Mesodermal cell (in vitro differentiated cells): ENCODE results near the gene CERS6.
"Not testable (repeated sequence)": the region's sequence is repeated elsewhere in the genome, so short reads cannot be mapped to it uniquely, and the experiment has no call there.

Experiments
- H3K27ac ChIP-seq: 2 replicates; pipeline ENCODE4 v1.7.0; 2013; ENCODE audit warnings: mild to moderate bottlenecking, low read depth, low read length, moderate library complexity; ENCODE audit not compliant: severe bottlenecking
- H3K36me3 ChIP-seq: 2 replicates; pipeline ENCODE4 v1.7.1; 2013; ENCODE audit warnings: mild to moderate bottlenecking, low read length, moderate library complexity; ENCODE audit not compliant: control insufficient read depth, insufficient read depth
- H3K4me1 ChIP-seq: one replicate; pipeline ENCODE4 v1.7.1; 2013; ENCODE audit warnings: mild to moderate bottlenecking, low read length; ENCODE audit not compliant: insufficient read depth, control insufficient read depth, poor library complexity, severe bottlenecking
- H3K4me3 ChIP-seq: 2 replicates; pipeline ENCODE4 v1.7.0; 2013; ENCODE audit warnings: low read length, control low read depth, mild to moderate bottlenecking; ENCODE audit not compliant: insufficient read depth, poor library complexity, severe bottlenecking; ENCODE audit errors: extremely low read depth
- H3K9me3 ChIP-seq: 2 replicates; pipeline ENCODE4 v1.7.1; 2013; ENCODE audit warnings: mild to moderate bottlenecking, low read length, moderate library complexity; ENCODE audit not compliant: control insufficient read depth
- WGBS, 2 experiments: methylation state at CpG; one replicate each; pipeline ENCODE4 v1.1.5; 2013; ENCODE audit warnings: missing lambda C conversion rate in 2 of 2; ENCODE audit not compliant: insufficient coverage in 2 of 2; 5-methylcytosine and 5-hydroxymethylcytosine counted together

CERS6 gene

GRCh38 chr2:168752361-168752760 is 296.3 kb downstream of the CERS6 start:
- Histone ChIP-seq H3K4me1 (peaks cover 17% of the 10 kb centered on the region), H3K36me3 (peaks cover 11% of the 10 kb centered on the region), H3K4me3 (no peak overlapping the region), H3K9me3 (no peaks in the 10 kb centered on the region), H3K27ac (no peak overlapping the region)
- 93 to 97% methylated on average over 7 to 8 of the region's 8 CpGs for WGBS, 2 experiments

- Histone ChIP-seq H3K9me3 (no peaks in the 10 kb centered on the region), H3K4me1 (peaks cover 17% of the 10 kb centered on the region), H3K36me3 (peaks cover 11% of the 10 kb centered on the region), H3K27ac (no peak overlapping the region), H3K4me3 (no peak overlapping the region)
- 87 to 90% methylated on average over 4 to 5 of the region's 8 CpGs for WGBS, 2 experiments
Observed at GRCh38 chr2:168753765-168754329, 297.8 kb downstream of the CERS6 start.

- H3K27ac ChIP-seq, result no peak overlapping the region
- peaks cover 11% of the 10 kb centered on the region for H3K36me3 ChIP-seq
- 90 to 98% methylated on average over 3 of the region's 3 CpGs for WGBS, 2 experiments
- peaks cover 9% of the 10 kb centered on the region for H3K4me1 ChIP-seq
- no peaks in the 10 kb centered on the region for H3K9me3 ChIP-seq
- H3K4me3 ChIP-seq, result no peak overlapping the region
Observed at GRCh38 chr2:168757223-168757622, 301.2 kb downstream of the CERS6 start.

- WGBS, 2 experiments, result 29 to 52% methylated on average over 2 of the region's 3 CpGs
- H3K4me1 ChIP-seq, result peaks cover 9% of the 10 kb centered on the region
- no peaks in the 10 kb centered on the region for H3K9me3 ChIP-seq
- no peak overlapping the region for H3K27ac ChIP-seq
- H3K4me3 ChIP-seq, result no peak overlapping the region
- H3K36me3 ChIP-seq, result peaks cover 8% of the 10 kb centered on the region
Observed at GRCh38 chr2:168758970-168759820, 303.1 kb downstream of the CERS6 start.

- H3K4me3 ChIP-seq, result no peak overlapping the region
- no peak overlapping the region for H3K27ac ChIP-seq
- peaks cover 8% of the 10 kb centered on the region for H3K36me3 ChIP-seq
- H3K4me1 ChIP-seq, result peaks cover 4% of the 10 kb centered on the region
- no peaks in the 10 kb centered on the region for H3K9me3 ChIP-seq
- WGBS, 2 experiments, result 83% methylated on average over 1 of the region's 1 CpG; no CpG with 5 or more reads in 1 of the 2 experiments
Observed at GRCh38 chr2:168765401-168765800, 309.3 kb downstream of the CERS6 start.

- Histone ChIP-seq H3K4me1 (peaks cover 5% of the 10 kb centered on the region), H3K27ac (no peak overlapping the region), H3K9me3 (no peaks in the 10 kb centered on the region), H3K4me3 (no peak overlapping the region), H3K36me3 (peaks cover 8% of the 10 kb centered on the region)
- no CpG with 5 or more reads among the region's 2 CpGs for WGBS, 2 experiments
Observed at GRCh38 chr2:168766600-168766999, 310.5 kb downstream of the CERS6 start.

GRCh38 chr2:168767258-168767657 is 311.2 kb downstream of the CERS6 start:
- no CpG with 5 or more reads among the region's 1 CpG for whole genome bisulfite sequencing, 2 experiments
- peaks cover 8% of the 10 kb centered on the region for H3K36me3 ChIP-seq
- no peaks in the 10 kb centered on the region for H3K9me3 ChIP-seq
- peaks cover 5% of the 10 kb centered on the region for H3K4me1 ChIP-seq
- H3K27ac ChIP-seq, result no peak overlapping the region
- H3K4me3 ChIP-seq, result no peak overlapping the region

- H3K27ac ChIP-seq, H3K4me1 ChIP-seq, H3K9me3 ChIP-seq, H3K36me3 ChIP-seq, H3K4me3 ChIP-seq: not testable (repeated sequence)
- 91 to 98% methylated on average over 4 to 6 of the region's 6 CpGs for WGBS, 2 experiments
Observed at GRCh38 chr2:168768357-168768756, 312.3 kb downstream of the CERS6 start.

GRCh38 chr2:168770796-168771195 is 314.7 kb downstream of the CERS6 start:
- WGBS, 2 experiments, result no CpG with 5 or more reads among the region's 2 CpGs
- peaks cover 5% of the 10 kb centered on the region for H3K4me1 ChIP-seq
- peaks cover 8% of the 10 kb centered on the region for H3K36me3 ChIP-seq
- H3K27ac ChIP-seq, result no peak overlapping the region
- H3K9me3 ChIP-seq, result peaks cover 5% of the 10 kb centered on the region
- no peak overlapping the region for H3K4me3 ChIP-seq

GRCh38 chr2:168772704-168773103 is 316.6 kb downstream of the CERS6 start:
- Histone ChIP-seq H3K36me3 (peaks cover 8% of the 10 kb centered on the region), H3K27ac (no peak overlapping the region), H3K9me3 (peaks cover 10% of the 10 kb centered on the region), H3K4me1 (peaks cover 5% of the 10 kb centered on the region), H3K4me3 (no peak overlapping the region)
- WGBS, 2 experiments, result no CpG with 5 or more reads among the region's 1 CpG

GRCh38 chr2:168773128-168773527 is 317.1 kb downstream of the CERS6 start:
- H3K4me3 ChIP-seq, result no peak overlapping the region
- H3K36me3 ChIP-seq, result peaks cover 8% of the 10 kb centered on the region
- peaks cover 10% of the 10 kb centered on the region for H3K9me3 ChIP-seq
- WGBS, 2 experiments, result 20% methylated on average over 1 of the region's 2 CpGs; no CpG with 5 or more reads in 1 of the 2 experiments
- peaks cover 5% of the 10 kb centered on the region for H3K4me1 ChIP-seq
- no peak overlapping the region for H3K27ac ChIP-seq
